HFF-Myc (cell line): Measurements from ENCODE around the gene TLCD1.

Source experiments
- DNase-seq: peaks from one replicate; pipeline ENCODE4 v3.0.0-alpha.2; 2011; ENCODE audit warnings: low read depth; ENCODE audit errors: extremely low read depth
- H3K4me3 ChIP-seq: replicated peaks from 2 replicates; pipeline ENCODE4 v1.5.1; 2011; ENCODE audit warnings: low read depth, mild to moderate bottlenecking, control low read depth, low read length
- TF ChIP-seq, protein P1 (sequence below): IDR thresholded peaks from 2 replicates; pipeline ENCODE4 v1.5.1; 2012; ENCODE audit warnings: mild to moderate bottlenecking, low read depth, low read length, control low read depth; ENCODE audit errors: missing control alignments

The TLCD1 gene

DNA sequence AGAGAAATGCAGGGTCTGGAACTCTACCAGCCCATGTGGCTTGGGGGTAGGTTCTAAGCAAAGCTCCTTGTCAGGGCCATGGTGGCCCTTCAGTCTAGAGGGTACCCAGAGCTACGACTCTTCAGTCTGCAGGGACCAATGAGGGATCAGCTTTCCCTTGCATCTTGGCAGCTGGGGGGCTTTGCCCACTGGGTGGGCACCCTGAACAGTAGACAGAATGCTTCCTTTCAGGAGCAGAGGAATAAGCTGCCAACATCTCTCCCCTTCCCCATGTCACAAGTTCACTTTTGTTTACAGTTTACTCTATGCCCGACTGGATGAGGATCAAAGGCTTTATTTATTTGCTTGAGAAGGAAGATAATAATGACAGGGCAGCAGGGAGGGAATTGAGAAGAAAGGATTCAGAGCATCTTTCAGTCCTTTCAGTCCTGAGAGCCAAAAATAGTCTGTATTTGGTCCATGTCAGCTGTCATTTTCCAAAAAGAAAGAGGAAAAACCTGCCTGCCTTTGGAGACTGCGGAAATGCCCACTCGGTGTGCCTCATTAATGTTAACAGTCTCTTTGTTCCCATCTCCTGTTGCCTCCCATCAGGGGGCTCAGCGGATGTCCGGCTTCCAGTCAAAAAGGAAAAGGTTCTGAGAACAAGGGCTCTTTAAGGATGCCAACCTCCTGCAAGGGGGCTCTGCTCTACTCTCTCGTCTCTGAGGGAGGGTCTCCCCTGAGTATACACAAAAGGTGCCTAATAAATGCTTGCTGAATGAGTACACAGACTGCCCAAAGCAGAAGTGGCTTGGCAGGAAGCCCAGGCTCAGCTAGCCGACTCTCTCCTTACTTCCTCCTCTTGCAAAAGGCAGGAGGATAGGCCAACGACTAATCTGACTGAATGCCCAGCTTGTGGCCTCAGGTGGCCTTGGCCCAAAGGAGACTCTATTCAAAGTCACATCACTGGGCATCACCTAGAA, 34.8 kb upstream of the TLCD1 start:
- DNase-seq = no peak

DNA sequence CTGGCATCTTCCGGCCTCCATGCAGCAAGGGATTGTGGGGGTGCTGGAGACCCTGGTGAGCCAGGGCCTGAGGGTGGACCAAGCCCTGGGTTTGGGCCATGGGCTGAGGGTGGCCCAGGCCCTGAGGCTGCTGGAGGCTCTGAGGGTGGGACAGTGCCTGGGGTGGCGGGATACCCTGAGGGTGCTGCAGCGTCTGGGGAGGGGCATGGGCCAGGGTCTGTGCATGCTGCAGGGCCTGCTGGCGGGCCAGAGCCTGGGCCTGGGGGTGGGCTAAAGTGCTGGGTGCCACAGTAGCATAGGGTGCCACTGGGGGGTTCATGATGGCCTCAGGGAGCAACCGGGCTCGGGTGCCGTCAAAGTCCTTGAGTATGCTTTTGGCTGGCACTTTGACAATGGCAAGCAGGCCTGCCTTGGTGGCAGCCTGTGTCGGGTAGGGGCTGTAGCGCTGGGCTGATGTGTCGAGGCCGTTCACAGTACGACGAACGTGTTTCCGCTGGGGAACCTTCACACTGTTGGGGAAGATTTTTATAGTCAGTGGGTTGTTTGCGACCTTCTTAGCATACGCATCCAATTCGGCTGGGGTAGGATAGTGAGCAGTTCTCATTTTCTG, 33.3 kb upstream of the TLCD1 start:
- no peak overlapping the region for H3K4me3 ChIP-seq
- DNase-seq = no peak
- TF ChIP-seq, protein P1, sequence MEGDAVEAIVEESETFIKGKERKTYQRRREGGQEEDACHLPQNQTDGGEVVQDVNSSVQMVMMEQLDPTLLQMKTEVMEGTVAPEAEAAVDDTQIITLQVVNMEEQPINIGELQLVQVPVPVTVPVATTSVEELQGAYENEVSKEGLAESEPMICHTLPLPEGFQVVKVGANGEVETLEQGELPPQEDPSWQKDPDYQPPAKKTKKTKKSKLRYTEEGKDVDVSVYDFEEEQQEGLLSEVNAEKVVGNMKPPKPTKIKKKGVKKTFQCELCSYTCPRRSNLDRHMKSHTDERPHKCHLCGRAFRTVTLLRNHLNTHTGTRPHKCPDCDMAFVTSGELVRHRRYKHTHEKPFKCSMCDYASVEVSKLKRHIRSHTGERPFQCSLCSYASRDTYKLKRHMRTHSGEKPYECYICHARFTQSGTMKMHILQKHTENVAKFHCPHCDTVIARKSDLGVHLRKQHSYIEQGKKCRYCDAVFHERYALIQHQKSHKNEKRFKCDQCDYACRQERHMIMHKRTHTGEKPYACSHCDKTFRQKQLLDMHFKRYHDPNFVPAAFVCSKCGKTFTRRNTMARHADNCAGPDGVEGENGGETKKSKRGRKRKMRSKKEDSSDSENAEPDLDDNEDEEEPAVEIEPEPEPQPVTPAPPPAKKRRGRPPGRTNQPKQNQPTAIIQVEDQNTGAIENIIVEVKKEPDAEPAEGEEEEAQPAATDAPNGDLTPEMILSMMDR = no peak

More for the DNA sequence above, 34.8 kb upstream of the TLCD1 start:
- no peak overlapping the region for H3K4me3 ChIP-seq
- TF ChIP-seq, protein P1 = no peak

DNA sequence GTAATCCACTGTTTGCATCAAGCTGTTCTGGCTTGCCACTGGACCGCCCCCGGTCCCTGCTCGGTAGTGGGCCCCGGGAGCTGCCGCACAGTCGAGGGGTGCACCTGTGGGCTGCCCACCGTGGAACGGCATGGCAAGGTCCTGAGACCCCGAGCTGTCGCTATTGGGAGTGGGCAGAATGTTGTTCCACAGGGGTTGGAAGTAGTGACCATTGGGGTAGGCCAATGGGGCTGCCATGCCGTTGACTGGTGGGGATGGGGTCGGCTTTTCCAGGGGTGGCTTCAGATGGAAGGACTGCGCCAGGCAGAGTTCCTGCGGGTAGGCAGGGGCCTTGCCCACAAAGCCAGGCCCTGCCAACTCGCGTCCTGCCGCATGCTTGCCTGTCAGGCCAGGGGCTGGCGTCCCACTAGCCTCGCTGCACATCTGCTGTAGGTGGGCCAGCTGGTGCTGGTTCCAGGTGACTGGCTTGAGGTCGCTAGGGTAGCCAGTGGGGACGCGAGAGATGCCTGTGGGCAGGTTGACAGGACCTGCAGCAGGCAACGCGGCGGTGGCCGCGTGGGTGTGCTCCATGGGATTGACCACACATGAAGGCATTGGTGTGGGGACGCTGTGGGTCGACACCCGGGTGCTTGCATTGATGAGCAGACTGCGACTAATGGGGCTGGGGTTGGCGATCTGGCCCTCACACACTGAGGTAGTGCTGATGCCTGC, 32.5 kb upstream of the TLCD1 start:
- TF ChIP-seq, protein P1 = no peak
- no peak overlapping the region for H3K4me3 ChIP-seq
- DNase-seq = no peak

DNA sequence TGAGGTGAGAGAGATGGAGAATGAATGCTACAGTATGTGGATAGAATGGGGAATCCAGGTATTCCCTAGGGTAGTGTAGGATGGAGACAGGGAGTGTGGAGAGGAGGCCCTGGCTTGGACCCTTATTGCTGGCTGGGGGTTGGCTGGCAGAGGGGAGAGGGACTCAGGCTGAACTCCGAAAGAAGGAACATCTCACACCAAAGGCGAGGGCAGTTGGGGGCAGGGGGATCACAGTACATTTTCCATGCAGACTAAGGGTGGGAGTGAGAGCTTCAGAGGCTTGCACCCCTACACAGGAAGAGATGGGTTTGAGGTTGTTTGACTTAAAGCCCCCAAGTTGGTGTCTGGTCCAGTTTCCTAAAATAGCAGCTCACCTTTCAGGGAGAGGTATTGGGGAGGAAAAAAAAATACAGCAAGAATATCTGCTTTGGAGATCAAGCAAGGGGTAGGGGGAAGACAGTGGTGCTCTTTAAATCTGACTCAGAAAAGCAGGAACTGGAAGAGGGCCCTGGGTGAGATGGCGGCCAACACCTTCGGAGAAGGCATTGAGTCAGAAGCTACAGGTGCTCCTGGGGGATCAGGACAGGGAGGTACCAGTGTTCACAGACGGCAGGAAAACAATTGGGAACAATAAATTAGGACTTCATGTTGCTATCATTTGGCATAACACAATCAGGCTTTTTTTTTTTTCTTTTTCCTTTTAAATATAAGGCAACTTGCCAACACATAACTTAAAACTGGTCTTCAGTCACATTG, 30.2 kb upstream of the TLCD1 start:
- TF ChIP-seq, protein P1 = no peak
- DNase-seq = no peak
- no peak overlapping the region for H3K4me3 ChIP-seq

DNA sequence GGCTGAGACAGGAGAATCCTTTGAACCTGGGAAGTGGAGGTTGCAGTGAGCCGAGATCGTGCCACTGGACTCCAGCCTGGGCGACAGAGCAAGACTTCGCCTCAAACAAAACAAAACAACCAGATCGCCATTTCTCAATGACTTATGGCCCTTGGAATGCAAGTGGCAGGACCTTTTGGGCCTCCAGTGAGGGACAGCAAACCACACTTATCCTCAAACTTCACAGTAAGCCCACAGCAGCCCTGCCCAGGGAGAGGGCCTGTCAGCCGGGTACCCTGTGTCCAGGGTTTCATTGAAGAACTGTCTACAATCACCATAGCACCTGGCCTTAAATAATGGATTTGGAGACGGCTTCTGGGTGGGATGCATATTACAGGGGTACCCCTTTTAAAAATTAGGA, 29.5 kb upstream of the TLCD1 start:
- DNase-seq = no peak
- no peak overlapping the region for H3K4me3 ChIP-seq
- TF ChIP-seq, protein P1 = no peak
